ENCODE results near the gene FASTK.

The FASTK gene

GRCh38 chr7:151062399-151063211 lies 18.0 kb downstream of the FASTK start:
- no peak for DNase-seq

DNA sequence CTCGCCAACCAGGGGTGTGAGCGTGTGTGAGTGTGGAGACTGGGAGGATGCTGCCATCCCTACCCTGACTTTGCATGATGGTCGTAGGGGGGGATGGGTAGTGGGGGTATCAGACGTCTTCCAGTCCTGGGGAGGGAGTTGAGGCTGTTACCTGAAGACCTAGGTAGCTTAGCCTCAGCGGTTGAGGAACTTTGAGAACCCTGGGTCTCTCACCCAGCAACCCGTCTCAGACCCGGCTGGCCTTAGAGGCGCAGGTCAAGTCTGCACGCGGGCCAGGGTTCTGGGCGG lies 18.6 kb downstream of the FASTK start:
- DNase-seq, result no peak

GRCh38 chr7:151061213-151062110 lies 19.1 kb downstream of the FASTK start:
- no peak for DNase-seq

GRCh38 chr7:151060416-151061212 lies 20.0 kb downstream of the FASTK start:
- peak; percentile 13 for DNase-seq

DNA sequence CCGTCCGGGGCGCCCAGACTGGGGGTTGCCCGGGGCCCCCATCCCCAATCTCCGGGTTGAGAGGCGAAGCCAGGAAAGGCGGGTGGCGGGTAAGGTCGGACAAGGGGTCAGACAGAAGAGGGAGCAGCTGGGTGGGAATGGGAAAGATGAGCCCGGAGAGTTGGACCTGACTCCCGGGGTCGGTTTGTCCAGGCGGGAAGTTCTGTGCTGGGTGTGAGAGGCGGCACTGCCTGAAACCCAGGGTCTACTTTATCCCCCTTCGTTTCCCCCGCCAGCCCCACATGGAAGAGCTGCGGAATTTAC lies 20.5 kb downstream of the FASTK start:
- no peak for DNase-seq

DNA sequence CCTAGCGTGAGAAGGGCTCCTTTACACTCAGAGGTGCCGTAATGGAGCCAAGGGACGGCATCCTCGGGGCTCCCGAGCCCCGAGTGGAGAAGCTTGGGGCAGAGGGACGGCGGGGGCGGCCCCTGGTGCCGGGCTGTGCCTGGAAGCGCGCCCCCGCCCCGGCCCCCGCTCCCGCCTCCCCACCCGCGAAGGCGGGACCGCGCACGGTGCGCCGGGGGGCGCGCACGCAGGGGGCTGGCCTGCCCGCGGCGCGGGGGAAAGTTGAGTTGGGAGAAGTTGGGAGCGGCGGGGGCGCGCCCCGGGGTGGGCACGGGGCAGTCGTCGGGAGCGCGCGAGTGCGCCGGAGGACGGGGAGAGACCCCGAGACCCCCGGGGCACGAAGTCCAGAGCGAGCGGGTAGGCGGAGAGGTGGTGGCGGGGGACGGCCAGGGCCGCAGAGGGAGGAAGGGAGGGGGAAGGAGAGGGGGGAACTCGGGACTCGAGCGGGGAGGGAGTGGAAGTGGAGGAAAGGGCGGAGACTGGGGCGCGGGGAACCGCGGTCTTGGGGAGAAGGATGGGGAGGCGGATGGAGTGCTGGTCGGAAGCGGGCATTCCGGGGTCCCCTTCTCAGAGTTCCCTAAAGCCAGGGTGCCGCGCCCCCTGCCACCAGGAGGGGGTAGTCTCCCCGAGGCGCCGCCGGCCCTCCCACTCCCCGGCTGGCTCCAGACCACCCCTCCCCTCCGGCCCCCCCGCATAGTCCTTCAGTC lies 21.1 kb downstream of the FASTK start, which contains the start of gene SLC4A2:
TSS of gene SLC4A2 (plus strand) at position 223 of the 746 bp plus-strand sequence. CDS start 2,399 bp downstream, outside the sequence.
- DNase-seq, result peak; percentile 38

- peak; percentile 30 for DNase-seq
These were observed 21.7 kb downstream of the FASTK start for GRCh38 chr7:151058781-151059366.

DNA sequence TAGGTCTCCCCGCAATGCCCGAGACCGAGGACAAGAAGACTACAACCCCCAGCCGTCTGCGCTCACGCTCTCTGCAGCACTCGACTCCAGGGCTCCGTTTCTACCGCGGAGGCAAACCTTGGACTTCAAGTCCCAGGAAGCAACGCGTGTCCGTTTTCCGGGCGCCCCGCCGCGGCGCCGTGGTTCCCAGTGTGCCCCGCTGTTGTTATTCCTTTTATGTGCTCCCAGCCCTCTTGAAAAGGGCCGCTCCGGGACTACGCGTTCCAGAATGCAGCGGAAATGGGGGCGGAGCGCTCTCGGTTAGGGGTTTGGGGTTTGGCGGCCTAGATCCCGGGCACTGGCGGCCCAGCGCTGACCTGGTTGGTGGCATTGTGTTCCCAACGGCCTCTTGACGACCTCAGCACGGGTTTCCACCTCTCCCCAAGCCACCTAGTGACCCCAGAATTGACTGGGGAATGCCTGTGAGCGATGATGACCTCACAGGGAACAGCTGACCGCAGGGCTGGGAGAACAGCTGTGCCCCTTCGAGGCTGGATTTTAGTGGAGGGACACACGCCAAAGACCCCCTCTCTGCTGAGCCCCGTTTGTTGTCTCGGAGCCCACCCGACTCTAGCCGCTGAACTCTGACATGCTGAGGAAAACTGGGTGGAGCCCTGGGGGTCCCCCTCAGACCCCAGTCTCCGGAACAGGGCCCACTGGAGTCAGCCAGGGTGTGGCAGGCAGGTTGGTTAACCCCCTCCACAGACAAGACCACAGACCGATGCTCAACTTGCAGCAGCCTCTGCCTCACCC lies 22.4 kb downstream of the FASTK start:
- peak; percentile 100 for DNase-seq

DNA sequence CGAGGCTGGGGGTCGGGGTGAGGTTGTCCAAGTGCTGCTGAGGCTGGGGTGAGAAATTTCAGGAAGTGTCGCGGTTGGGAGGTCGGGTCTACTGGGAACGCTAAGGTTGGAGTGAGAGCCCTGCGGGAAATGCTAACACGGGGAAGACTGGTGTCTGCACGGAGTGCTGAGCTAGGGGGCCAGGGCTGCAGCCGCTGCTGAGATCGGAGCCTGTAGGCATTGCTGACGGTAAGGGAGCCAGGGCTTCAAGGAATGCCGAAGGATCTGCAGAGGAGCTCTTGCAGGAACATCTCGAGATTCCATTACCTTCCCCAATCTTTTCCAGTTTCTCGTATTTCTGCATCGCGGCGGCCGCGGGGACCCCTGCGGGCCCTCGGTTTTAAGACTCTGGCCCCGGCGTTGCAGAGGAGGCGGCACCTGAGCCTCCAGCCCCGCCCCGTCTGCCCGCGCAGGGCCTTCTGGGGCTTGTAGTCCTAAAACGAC lies 23.1 kb downstream of the FASTK start, which contains the start of gene CDK5:
TSS of gene CDK5 (minus strand) at position 392 of the 483 bp plus-strand sequence. CDS start at position 343, 49 bp downstream.
- DNase-seq, result no peak

- no peak for DNase-seq
These were observed 23.7 kb downstream of the FASTK start for GRCh38 chr7:151056666-151057505.

DNA sequence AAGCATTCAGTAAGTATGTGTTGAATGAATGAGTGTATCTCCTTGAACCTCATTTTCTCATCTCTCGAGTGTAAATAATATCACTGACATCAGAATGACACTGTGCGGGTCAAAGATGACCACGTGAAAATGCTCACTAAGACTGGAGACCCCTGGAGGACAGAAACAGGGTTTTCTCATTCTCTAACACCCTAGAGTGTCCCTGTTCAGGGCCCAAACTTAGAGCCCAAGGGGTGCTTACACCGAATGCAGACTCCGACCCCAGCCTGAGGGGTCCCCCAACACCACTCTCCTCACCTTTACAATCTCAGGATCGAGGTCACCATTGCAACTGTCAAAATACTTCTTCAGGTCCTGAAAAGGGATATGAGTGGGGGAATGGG lies 24.3 kb downstream of the FASTK start:
- DNase-seq, result no peak

DNA sequence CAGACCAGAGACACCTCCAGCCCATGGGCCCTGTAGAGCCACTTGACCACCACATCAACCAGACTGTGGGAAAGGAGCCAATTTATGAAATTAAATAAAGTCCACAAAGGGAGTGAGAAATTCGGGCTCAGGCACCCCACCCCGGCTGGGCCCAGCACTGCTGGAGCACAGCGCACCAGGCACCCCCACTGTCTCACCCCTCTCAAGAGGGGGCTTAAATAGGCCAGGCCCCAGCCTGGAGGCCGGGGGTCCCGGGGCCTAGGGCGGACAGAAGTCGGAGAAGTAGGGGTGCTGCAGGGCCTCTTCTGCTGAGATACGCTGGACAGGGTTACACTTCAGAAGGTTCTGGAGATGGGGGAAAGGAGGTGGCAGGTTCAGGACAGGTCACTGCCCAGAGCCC lies 26.9 kb downstream of the FASTK start:
- no peak for DNase-seq

DNA sequence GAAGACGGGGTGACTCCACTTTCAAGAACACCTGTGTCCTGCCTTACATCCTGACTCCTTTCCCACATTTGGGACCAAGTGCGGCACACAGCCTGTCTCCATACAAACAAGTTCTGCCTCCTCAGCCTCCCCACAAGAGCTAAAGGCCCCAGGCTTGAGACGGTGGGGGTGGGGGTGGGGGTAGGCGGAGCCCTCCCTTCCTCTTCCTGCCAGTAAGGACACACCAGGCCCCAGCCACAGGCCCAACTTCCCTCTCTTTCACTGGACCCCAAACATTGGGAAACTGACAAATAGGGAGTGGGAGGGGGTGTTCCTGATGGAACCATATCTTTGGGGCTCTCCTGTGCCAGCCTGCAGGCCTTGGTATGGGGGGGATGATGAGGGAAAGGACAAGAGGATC lies 27.5 kb downstream of the FASTK start:
- no peak for DNase-seq

- no peak for DNase-seq
These were observed 29.5 kb downstream of the FASTK start for GRCh38 chr7:151051108-151051507.

GRCh38 chr7:151048911-151049463 lies 31.6 kb downstream of the FASTK start:
- no peak for DNase-seq

- peak; percentile 42 for DNase-seq
These were observed 32.4 kb downstream of the FASTK start, which contains the start of gene ASIC3 for GRCh38 chr7:151047976-151048815. Gene ASIC3 (plus strand): TSS chr7:151048531. CDS start chr7:151048886, 355 bp downstream.

GRCh38 chr7:151046603-151047573 lies 33.7 kb downstream of the FASTK start:
- no peak for DNase-seq

Measured in NCI-H2171 treated with DMSO at 0.1 percent for 48 hours (cell line).